GM23248 (cell line): ENCODE results near the gene RAB9B. TPM values are rescaled to one million over a fixed set of nuclear protein-coding genes. Genes with fewer than 3 reads are reported as not detected.

Source experiments
- DNase-seq: peaks from one replicate; pipeline ENCODE4 v3.0.0-alpha.2; 2015
- H2AFZ ChIP-seq: fragments of 200-600 bp; sonication (generic); 2 replicates; pipeline ENCODE4 v1.6.1; 2016; ENCODE audit warnings: antibody characterized with exemption
- H3F3A ChIP-seq: fragments of 200-600 bp; sonication (generic); 2 replicates; pipeline ENCODE4 v1.6.1; 2016; ENCODE audit warnings: mild to moderate bottlenecking, antibody characterized with exemption, mixed run types; ENCODE audit not compliant: insufficient read depth
- H3K27ac ChIP-seq: fragments of 200-600 bp; sonication (generic); 2 replicates; pipeline ENCODE4 v1.5.1; 2016; ENCODE audit warnings: mild to moderate bottlenecking
- H3K27me3 ChIP-seq: fragments of 200-600 bp; sonication (generic); replicated peaks from 2 replicates; pipeline ENCODE4 v1.6.1; 2016; ENCODE audit warnings: mild to moderate bottlenecking; ENCODE audit not compliant: insufficient read depth
- H3K36me3 ChIP-seq: fragments of 200-600 bp; sonication (generic); 2 replicates; pipeline ENCODE4 v1.6.1; 2016; ENCODE audit warnings: low read depth, mild to moderate bottlenecking
- H3K4me1 ChIP-seq: fragments of 200-600 bp; sonication (generic); 2 replicates; pipeline ENCODE4 v1.6.1; 2016; ENCODE audit warnings: mild to moderate bottlenecking; ENCODE audit not compliant: insufficient read depth
- H3K4me2 ChIP-seq: fragments of 200-600 bp; sonication (generic); one replicate; pipeline ENCODE4 v1.6.1; 2016; ENCODE audit warnings: mild to moderate bottlenecking; ENCODE audit not compliant: unreplicated experiment
- H3K4me3 ChIP-seq: fragments of 200-600 bp; sonication (generic); 2 replicates; pipeline ENCODE4 v1.5.1; 2016; ENCODE audit warnings: mild to moderate bottlenecking
- H3K79me2 ChIP-seq: fragments of 200-600 bp; sonication (generic); 2 replicates; pipeline ENCODE4 v1.6.1; 2016; ENCODE audit warnings: mild to moderate bottlenecking; ENCODE audit not compliant: insufficient read depth
- H3K9ac ChIP-seq: fragments of 200-600 bp; sonication (generic); 2 replicates; pipeline ENCODE4 v1.6.1; 2016; ENCODE audit warnings: mild to moderate bottlenecking
- H3K9me2 ChIP-seq: fragments of 200-600 bp; sonication (generic); 2 replicates; pipeline ENCODE4 v1.6.1; 2016; ENCODE audit warnings: mixed run types, mild to moderate bottlenecking, moderate library complexity; ENCODE audit not compliant: insufficient read depth
- H3K9me3 ChIP-seq: fragments of 200-600 bp; sonication (generic); one replicate; pipeline ENCODE4 v1.6.1; 2017; ENCODE audit warnings: low read depth
- H4K20me1 ChIP-seq: fragments of 200-600 bp; sonication (generic); 2 replicates; pipeline ENCODE4 v1.6.0; 2016; ENCODE audit not compliant: insufficient read depth
- EZH2 ChIP-seq: fragments of 200-600 bp; sonication (generic); IDR thresholded peaks from 2 replicates; pipeline ENCODE4 v1.6.1; 2018; ENCODE audit warnings: antibody characterized with exemption, mild to moderate bottlenecking; ENCODE audit not compliant: insufficient read depth, poor library complexity, severe bottlenecking
- EZH2phosphoT487 ChIP-seq: fragments of 200-600 bp; sonication (generic); IDR thresholded peaks from 2 replicates; pipeline ENCODE4 v1.6.1; 2018; ENCODE audit warnings: antibody characterized with exemption, moderate library complexity, mild to moderate bottlenecking, low read depth; ENCODE audit not compliant: insufficient read depth
- WGBS, 2 experiments: methylation state at CpG; one replicate each; pipeline ENCODE4 v1.1.6; 2015 to 2017; ENCODE audit warnings: low lambda C conversion rate in 2 of 2, low coverage in 1 of 2; ENCODE audit errors: missing lambda C conversion rate in 2 of 2; 5-methylcytosine and 5-hydroxymethylcytosine counted together
- in situ Hi-C: fragments of 300-500 bp; cut with MboI; formaldehyde crosslinking; loops from 2 replicates; pipeline ENCODE4 v1.15.0; 2020
- polyA plus RNA-seq: library from polyadenylated mRNA; unstranded; fragments of >200 nt; fragmentation: Nextera tagmentation; extraction: Ambion mirVana; gene quantifications from 2 replicates; pipeline ENCODE4 v1.2.1, GENCODE V29; 2016
- total RNA-seq: library from RNA; depleted of rRNA; stranded (reverse); fragments of >200 nt; shearing (Covaris generic); gene quantifications from 2 replicates; pipeline ENCODE4 v1.2.3, GENCODE V29; 2014

Gene RAB9B
- total and polyA plus RNA-seq, 2 experiments from 2014 or later = 0.80 to 1.5 TPM

- in situ Hi-C loops = loop anchor here (25.0 kb wide), 1 partner anchor 250 kb away; no protein-coding TSS in a partner anchor
- no peaks in the 10 kb centered on the region for H3K27me3 ChIP-seq
- H3K79me2 ChIP-seq = no peaks in the 10 kb centered on the region
- WGBS, 2 experiments = 95% methylated on average over 2 to 3 of the region's 3 CpGs
- H4K20me1 ChIP-seq = no peaks in the 10 kb centered on the region
- no peak for TF ChIP-seq EZH2
- TF ChIP-seq EZH2phosphoT487 = no peak
- no peak overlapping the region for H3K4me2 ChIP-seq
- no peak overlapping the region for H3K27ac ChIP-seq
- no peaks in the 10 kb centered on the region for H3K4me1 ChIP-seq
- H3K36me3 ChIP-seq = no peaks in the 10 kb centered on the region
- no peak overlapping the region for H2AFZ ChIP-seq
- H3K9me2 ChIP-seq = no peaks in the 10 kb centered on the region
- no peak for DNase-seq
- H3K9me3 ChIP-seq = no peaks in the 10 kb centered on the region
- no peaks in the 10 kb centered on the region for H3F3A ChIP-seq
- H3K4me3 ChIP-seq = no peak overlapping the region
- no peak overlapping the region for H3K9ac ChIP-seq
Observed at GRCh38 chrX:103811858-103812257, 20.2 kb downstream of the RAB9B start.

DNA sequence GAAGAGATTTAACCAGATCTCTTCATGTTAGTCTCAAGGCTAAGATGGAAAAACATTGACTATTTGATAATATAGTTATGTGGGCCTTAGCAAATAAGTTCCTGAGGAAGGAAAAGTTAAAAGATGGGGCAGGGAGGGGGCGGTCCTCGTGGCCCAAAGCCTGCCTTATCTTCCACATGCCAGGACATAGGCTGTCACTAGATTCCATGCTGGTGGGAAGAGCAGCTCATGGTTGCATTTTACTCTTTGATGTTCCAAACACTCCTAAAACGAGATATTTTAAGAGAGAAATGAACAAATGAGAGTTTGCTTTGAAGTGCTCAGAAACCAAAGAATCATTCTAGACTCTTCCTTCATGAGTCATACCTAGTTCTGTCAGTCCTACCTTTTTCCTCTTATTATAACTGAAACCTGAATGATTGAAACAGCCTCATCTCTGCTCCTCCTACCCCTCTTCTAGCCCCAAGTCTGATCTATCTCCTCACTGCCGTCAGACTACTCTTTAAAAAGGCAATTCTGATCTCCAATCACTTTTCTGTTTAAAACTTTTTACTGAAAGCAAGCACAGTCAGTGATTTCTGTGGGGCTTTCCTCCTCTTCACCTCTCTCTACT lies 25.1 kb downstream of the RAB9B start:
- H3F3A ChIP-seq = no peaks in the 10 kb centered on the region
- H3K4me2 ChIP-seq = no peak overlapping the region
- H3K4me1 ChIP-seq = no peaks in the 10 kb centered on the region
- no peak overlapping the region for H3K4me3 ChIP-seq
- no peak for TF ChIP-seq EZH2phosphoT487
- no peak for TF ChIP-seq EZH2
- H3K9me2 ChIP-seq = no peaks in the 10 kb centered on the region
- no peaks in the 10 kb centered on the region for H3K9me3 ChIP-seq
- no peaks in the 10 kb centered on the region for H3K36me3 ChIP-seq
- no peak overlapping the region for H3K27ac ChIP-seq
- H2AFZ ChIP-seq = no peak overlapping the region
- no peak for DNase-seq
- H3K27me3 ChIP-seq = no peaks in the 10 kb centered on the region
- no peak overlapping the region for H3K9ac ChIP-seq
- in situ Hi-C loops = loop anchor here (25.0 kb wide), 1 partner anchor 245 kb away; no protein-coding TSS in a partner anchor
- WGBS, 2 experiments = 61 to 77% methylated on average over 4 of the region's 4 CpGs
- no peaks in the 10 kb centered on the region for H4K20me1 ChIP-seq
- H3K79me2 ChIP-seq = no peaks in the 10 kb centered on the region

DNA sequence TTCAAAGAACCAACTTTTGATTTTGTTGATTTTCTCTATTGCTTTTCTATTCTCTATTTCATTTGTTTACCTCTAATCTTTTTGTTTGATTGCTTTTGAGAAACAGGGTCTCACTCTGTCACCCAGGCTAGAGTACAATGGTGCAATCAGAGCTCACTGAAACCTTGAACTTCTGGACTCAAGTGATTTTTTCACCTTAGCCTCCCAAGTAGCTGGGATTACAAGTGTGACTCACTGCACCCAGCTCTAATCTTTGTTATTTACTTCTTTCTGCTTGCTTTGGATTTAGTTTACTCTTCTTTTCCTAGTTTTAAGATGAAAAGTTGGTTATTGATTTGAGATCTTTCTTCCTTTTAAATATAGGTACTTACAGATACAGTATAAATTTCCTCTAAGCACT lies 26.2 kb downstream of the RAB9B start:
- Histone ChIP-seq H3K9me3 (no peaks in the 10 kb centered on the region), H3K4me2 (no peak overlapping the region), H3K4me1 (no peaks in the 10 kb centered on the region), H3K9me2 (no peaks in the 10 kb centered on the region), H3K27me3 (no peaks in the 10 kb centered on the region), H4K20me1 (no peaks in the 10 kb centered on the region), H3K9ac (no peak overlapping the region), H2AFZ (no peak overlapping the region), H3K36me3 (no peaks in the 10 kb centered on the region), H3K79me2 (no peaks in the 10 kb centered on the region), H3K4me3 (no peak overlapping the region), H3F3A (no peaks in the 10 kb centered on the region), H3K27ac (no peak overlapping the region)
- TF ChIP-seq EZH2 (no peak), EZH2phosphoT487 (no peak)
- in situ Hi-C loops = loop anchor here (25.0 kb wide), 1 partner anchor 244 kb away; no protein-coding TSS in a partner anchor
- DNase-seq = no peak

DNA sequence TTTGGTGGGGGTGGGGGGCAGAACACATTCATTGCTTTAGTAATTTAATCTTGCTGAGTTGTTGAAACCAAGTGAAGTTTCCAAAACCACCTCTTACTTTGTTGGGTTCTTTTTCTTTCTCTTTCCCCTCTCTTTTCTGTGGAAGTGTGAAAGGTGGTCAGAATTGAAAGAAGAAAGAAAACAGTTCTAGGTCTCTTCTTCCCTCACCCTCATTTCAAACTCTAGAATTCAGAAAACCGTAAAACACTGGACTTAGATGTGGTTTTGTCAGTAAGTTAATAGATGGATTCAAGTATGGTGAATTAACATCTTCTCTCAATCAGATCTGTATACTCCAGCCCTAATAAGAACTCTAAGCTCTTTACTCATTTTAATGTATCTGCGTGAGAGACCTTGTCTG lies 31.7 kb downstream of the RAB9B start:
- no peaks in the 10 kb centered on the region for H4K20me1 ChIP-seq
- no peak overlapping the region for H3K9ac ChIP-seq
- no peaks in the 10 kb centered on the region for H3F3A ChIP-seq
- in situ Hi-C loops = loop anchor here (25.0 kb wide), 1 partner anchor 238 kb away; no protein-coding TSS in a partner anchor
- H3K27ac ChIP-seq = no peak overlapping the region
- no peaks in the 10 kb centered on the region for H3K9me3 ChIP-seq
- no peaks in the 10 kb centered on the region for H3K79me2 ChIP-seq
- DNase-seq = no peak
- H3K9me2 ChIP-seq = no peaks in the 10 kb centered on the region
- no peaks in the 10 kb centered on the region for H3K36me3 ChIP-seq
- H3K27me3 ChIP-seq = no peaks in the 10 kb centered on the region
- WGBS, 2 experiments = 58 to 61% methylated on average over 2 of the region's 2 CpGs
- no peak overlapping the region for H3K4me2 ChIP-seq
- no peaks in the 10 kb centered on the region for H3K4me1 ChIP-seq
- no peak overlapping the region for H3K4me3 ChIP-seq
- no peak overlapping the region for H2AFZ ChIP-seq
- TF ChIP-seq EZH2phosphoT487 (no peak), EZH2 (no peak)
